Prostate gland (tissue), 2 donors: ENCODE results near the gene CBX2.

Source experiments
- POLR2A ChIP-seq: fragments of 450-650 bp; IDR thresholded peaks from one replicate; pipeline ENCODE4 v1.6.1; 2016; ENCODE audit warnings: antibody characterized with exemption, mild to moderate bottlenecking
- TF ChIP-seq, protein P1 (sequence below), 4 experiments: fragments of 200-600 bp in 2 of 4; fragments of 450-650 bp in 2 of 4; sonication (generic) in 2 of 4; IDR thresholded peaks; 1 replicate in 3 of 4; 2 replicates in 1 of 4; pipeline ENCODE4 v1.5.1; 2016 to 2019; ENCODE audit warnings: antibody characterized with exemption in 4 of 4, mild to moderate bottlenecking in 2 of 4, moderate library complexity in 2 of 4

DNA sequence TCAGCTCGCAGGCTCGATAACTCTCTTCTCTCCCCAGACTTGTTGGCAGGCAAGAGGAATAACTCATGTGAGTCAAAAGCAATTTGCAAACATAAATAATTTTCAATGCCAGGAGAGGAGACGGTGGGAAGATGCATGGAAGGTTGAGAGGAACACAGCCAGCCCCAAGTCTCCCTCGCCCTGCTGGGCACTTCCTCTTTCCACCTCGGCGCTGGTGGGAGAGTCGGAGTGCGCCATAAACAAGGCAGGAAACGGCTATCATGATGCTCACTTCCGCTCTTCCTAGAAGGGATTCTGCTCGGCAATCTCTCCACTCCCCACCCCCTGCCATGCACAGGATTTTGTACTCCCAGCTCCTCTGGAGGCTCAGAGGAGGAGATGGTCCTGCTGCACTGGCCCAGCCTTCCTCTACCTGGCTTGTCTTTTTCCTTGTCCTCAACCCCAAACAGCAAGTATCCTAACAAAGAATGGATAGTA lies 48.3 kb downstream of the CBX2 start:
- no peak for TF ChIP-seq POLR2A
- TF ChIP-seq, protein P1, sequence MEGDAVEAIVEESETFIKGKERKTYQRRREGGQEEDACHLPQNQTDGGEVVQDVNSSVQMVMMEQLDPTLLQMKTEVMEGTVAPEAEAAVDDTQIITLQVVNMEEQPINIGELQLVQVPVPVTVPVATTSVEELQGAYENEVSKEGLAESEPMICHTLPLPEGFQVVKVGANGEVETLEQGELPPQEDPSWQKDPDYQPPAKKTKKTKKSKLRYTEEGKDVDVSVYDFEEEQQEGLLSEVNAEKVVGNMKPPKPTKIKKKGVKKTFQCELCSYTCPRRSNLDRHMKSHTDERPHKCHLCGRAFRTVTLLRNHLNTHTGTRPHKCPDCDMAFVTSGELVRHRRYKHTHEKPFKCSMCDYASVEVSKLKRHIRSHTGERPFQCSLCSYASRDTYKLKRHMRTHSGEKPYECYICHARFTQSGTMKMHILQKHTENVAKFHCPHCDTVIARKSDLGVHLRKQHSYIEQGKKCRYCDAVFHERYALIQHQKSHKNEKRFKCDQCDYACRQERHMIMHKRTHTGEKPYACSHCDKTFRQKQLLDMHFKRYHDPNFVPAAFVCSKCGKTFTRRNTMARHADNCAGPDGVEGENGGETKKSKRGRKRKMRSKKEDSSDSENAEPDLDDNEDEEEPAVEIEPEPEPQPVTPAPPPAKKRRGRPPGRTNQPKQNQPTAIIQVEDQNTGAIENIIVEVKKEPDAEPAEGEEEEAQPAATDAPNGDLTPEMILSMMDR (IDR thresholded peaks at IDR 0.05): no peak
